SHP77 treated with DMSO at 0.1 percent for 48 hours (cell line): Measurements from ENCODE around the gene OR3A3.
"Not testable (repeated sequence)": the region's sequence is repeated elsewhere in the genome, so short reads cannot be mapped to it uniquely, and the experiment has no call there.

Experiments used
- DNase-seq: peaks from one replicate; lab custom pipeline; 2025; lab: John Stamatoyannopoulos, UW

The OR3A3 gene

GRCh38 chr17:3411070-3411469, at the start of gene OR3A3:
TSS of gene OR3A3 (plus strand) at chr17:3411370.
- no peak for DNase-seq

- not testable (repeated sequence) for DNase-seq
Observed at GRCh38 chr17:3371167-3371566, 40.0 kb upstream of the OR3A3 start.

GRCh38 chr17:3378321-3378720, 32.8 kb upstream of the OR3A3 start:
- DNase-seq: no peak

GRCh38 chr17:3381957-3382356, 29.2 kb upstream of the OR3A3 start:
- no peak for DNase-seq

GRCh38 chr17:3385869-3386816, 25.0 kb upstream of the OR3A3 start, which contains the start of gene OR3A2:
TSS of gene OR3A2 (minus strand) at chr17:3386308.
- DNase-seq: no peak

- DNase-seq: no peak
Observed at GRCh38 chr17:3389791-3390190, 21.4 kb upstream of the OR3A3 start.

GRCh38 chr17:3397801-3398200, 13.4 kb upstream of the OR3A3 start:
- DNase-seq: not testable (repeated sequence)

GRCh38 chr17:3398310-3398709, 12.9 kb upstream of the OR3A3 start, which contains the start of gene OR1E1:
TSS of gene OR1E1 (minus strand) at chr17:3398410. CDS start at chr17:3398410, 0 bp downstream.
- no peak for DNase-seq

GRCh38 chr17:3400055-3400454, 11.1 kb upstream of the OR3A3 start:
- no peak for DNase-seq

- no peak for DNase-seq
Observed at GRCh38 chr17:3401786-3402185, 9.4 kb upstream of the OR3A3 start.

- DNase-seq: not testable (repeated sequence)
Observed at GRCh38 chr17:3403856-3404255, 7.3 kb upstream of the OR3A3 start.

GRCh38 chr17:3412216-3412615, 1.0 kb downstream of the OR3A3 start:
- not testable (repeated sequence) for DNase-seq

- DNase-seq: no peak
Observed at GRCh38 chr17:3415610-3416009, 4.4 kb downstream of the OR3A3 start.

GRCh38 chr17:3418222-3418621, 7.1 kb downstream of the OR3A3 start:
- DNase-seq: no peak

GRCh38 chr17:3433215-3433614, 22.0 kb downstream of the OR3A3 start:
- not testable (repeated sequence) for DNase-seq

- DNase-seq: no peak
Observed at GRCh38 chr17:3433741-3434140, 22.6 kb downstream of the OR3A3 start, which contains the start of gene OR1E2. TSS of gene OR1E2 (minus strand) at chr17:3433841. CDS start at chr17:3433841, 0 bp downstream.

GRCh38 chr17:3438368-3438767, 27.2 kb downstream of the OR3A3 start:
- no peak for DNase-seq

- DNase-seq: no peak
Observed at GRCh38 chr17:3440451-3440850, 29.3 kb downstream of the OR3A3 start.

- DNase-seq: no peak
Observed at GRCh38 chr17:3447625-3448024, 36.5 kb downstream of the OR3A3 start.

- DNase-seq: no peak
Observed at GRCh38 chr17:3448059-3448665, 37.0 kb downstream of the OR3A3 start.

GRCh38 chr17:3466355-3466754, 55.2 kb downstream of the OR3A3 start:
- DNase-seq: not testable (repeated sequence)

- no peak for DNase-seq
Observed at GRCh38 chr17:3469529-3469928, 58.4 kb downstream of the OR3A3 start.

- DNase-seq: no peak
Observed at GRCh38 chr17:3471599-3471998, 60.4 kb downstream of the OR3A3 start, which contains the start of gene SPATA22. TSS of gene SPATA22 (minus strand) at chr17:3471819. CDS start at chr17:3469325, 2,494 bp downstream.
